B cell (primary cell): ENCODE measurements around the gene OXTR. TPM values are rescaled to one million over a fixed set of nuclear protein-coding genes. Genes with fewer than 3 reads are reported as not detected.

Experiments used
- ATAC-seq: fragments of 200-7000 bp; cut with Tn5 transposase; one replicate; pipeline ENCODE4 v1.10.0; 2021; ENCODE audit warnings: low read depth, mild to moderate bottlenecking, moderate number of reproducible peaks, moderate library complexity
- CTCF ChIA-PET: fragments of 350-600 bp; sonication (Branson Sonifier 250); formaldehyde crosslinking; loops from one replicate; lab custom pipeline; 2021; ENCODE audit warnings: antibody characterized with exemption, inconsistent platforms; lab: Charles Lee
- POLR2A ChIA-PET: fragments of 350-600 bp; sonication (Branson Sonifier 250); formaldehyde crosslinking; loops from one replicate; lab custom pipeline; 2021; ENCODE audit warnings: antibody characterized with exemption; lab: Charles Lee
- DNase-seq: peaks from one replicate; pipeline ENCODE4 v3.0.0; 2013
- H2AFZ ChIP-seq: 2 replicates; pipeline ENCODE4 v1.6.1; 2012; ENCODE audit warnings: mild to moderate bottlenecking, low read depth, low read length; ENCODE audit not compliant: insufficient read depth, poor library complexity, severe bottlenecking
- H3K27ac ChIP-seq, 2 donors: 1 replicate in 1 of 2; 2 replicates in 1 of 2; pipeline ENCODE4 v1.5.1; 2012 to 2013; ENCODE audit warnings: low read length in 2 of 2, mild to moderate bottlenecking in 2 of 2, moderate library complexity in 1 of 2
- H3K27me3 ChIP-seq, 4 experiments: fragments of 200-600 bp in 1 of 4; sonication (generic) in 1 of 4; replicated peaks in 1 of 4; 1 replicate in 2 of 4; 2 replicates in 2 of 4; pipeline versions ENCODE4 v1.6.1 to v1.7.0; 2013 to 2016; ENCODE audit warnings: low read length in 3 of 4, mild to moderate bottlenecking in 2 of 4, mixed read lengths in 1 of 4, moderate library complexity in 1 of 4; ENCODE audit not compliant: insufficient read depth in 4 of 4, control insufficient read depth in 3 of 4; ENCODE audit errors: control extremely low read depth in 1 of 4
- H3K36me3 ChIP-seq, 2 experiments: replicated peaks in 1 of 2; 1 replicate in 1 of 2; 2 replicates in 1 of 2; pipeline versions ENCODE4 v1.6.1 to v1.7.1; 2013; ENCODE audit warnings: low read length in 1 of 2; ENCODE audit not compliant: insufficient read depth in 2 of 2, control insufficient read depth in 1 of 2; ENCODE audit errors: control extremely low read depth in 1 of 2, extremely low read depth in 1 of 2
- H3K4me1 ChIP-seq, 2 donors: fragments of 200-600 bp in 1 of 2; sonication (generic) in 1 of 2; 1 replicate in 1 of 2; 2 replicates in 1 of 2; pipeline versions ENCODE4 v1.5.1 to v1.6.1; 2013 to 2017; ENCODE audit warnings: low read length in 2 of 2; ENCODE audit not compliant: control insufficient read depth in 2 of 2, insufficient read depth in 2 of 2
- H3K4me2 ChIP-seq: replicated peaks from 2 replicates; pipeline ENCODE3; 2012; ENCODE audit warnings: mild to moderate bottlenecking, low read depth, low read length; ENCODE audit not compliant: poor library complexity, severe bottlenecking
- H3K4me3 ChIP-seq, 5 experiments: fragments of 200-600 bp in 1 of 5; sonication (generic) in 1 of 5; 1 replicate in 3 of 5; 2 replicates in 2 of 5; pipeline versions ENCODE4 v1.5.1 to v1.7.0; 2011 to 2016; ENCODE audit warnings: low read length in 4 of 5, mild to moderate bottlenecking in 4 of 5, low read depth in 2 of 5, control low read depth in 1 of 5, moderate library complexity in 1 of 5; ENCODE audit not compliant: insufficient read depth in 1 of 5; ENCODE audit errors: control extremely low read depth in 1 of 5, extremely low read depth in 1 of 5
- H3K79me2 ChIP-seq: fragments of 200-600 bp; sonication (generic); one replicate; pipeline ENCODE4 v1.6.0; 2016; ENCODE audit warnings: low read length; ENCODE audit not compliant: control insufficient read depth, insufficient read depth
- H3K9ac ChIP-seq: fragments of 200-600 bp; sonication (generic); 2 replicates; pipeline ENCODE4 v1.6.1; 2017; ENCODE audit warnings: mild to moderate bottlenecking, low read length, moderate library complexity
- H3K9me3 ChIP-seq, 3 donors: one replicate each; pipeline versions ENCODE4 v1.6.1 to v1.7.1; 2013; ENCODE audit warnings: low read length in 2 of 3; ENCODE audit not compliant: control insufficient read depth in 2 of 3, insufficient read depth in 1 of 3; ENCODE audit errors: control extremely low read depth in 1 of 3
- H4K20me1 ChIP-seq: 2 replicates; pipeline ENCODE4 v1.6.0; 2012; ENCODE audit warnings: mild to moderate bottlenecking, low read length; ENCODE audit not compliant: insufficient read depth, control insufficient read depth, poor library complexity, severe bottlenecking
- H3K27ac Mint-ChIP-seq: one replicate; pipeline ENCODE4 v1.8.0; 2021; ENCODE audit warnings: mixed read lengths
- H3K27me3 Mint-ChIP-seq: one replicate; pipeline ENCODE4 v1.8.0; 2021; ENCODE audit warnings: mixed read lengths
- H3K4me1 Mint-ChIP-seq: one replicate; pipeline ENCODE4 v1.8.0; 2021; ENCODE audit warnings: mixed read lengths
- H3K4me3 Mint-ChIP-seq: one replicate; pipeline ENCODE4 v1.8.0; 2021; ENCODE audit warnings: mixed read lengths
- H3K9me3 Mint-ChIP-seq: one replicate; pipeline ENCODE4 v1.8.0; 2022; ENCODE audit warnings: mixed read lengths; ENCODE audit not compliant: insufficient read depth
- EZH2 ChIP-seq: IDR thresholded peaks from 2 replicates; pipeline ENCODE4 v1.6.1; 2012; ENCODE audit warnings: borderline replicate concordance, low read depth, mild to moderate bottlenecking, moderate library complexity, low read length; ENCODE audit not compliant: insufficient read depth, poor library complexity, severe bottlenecking
- WGBS: methylation state at CpG from one replicate; pipeline ENCODE4 v1.1.5; 2013; ENCODE audit warnings: missing lambda C conversion rate; ENCODE audit not compliant: insufficient coverage; 5-methylcytosine and 5-hydroxymethylcytosine counted together
- intact Hi-C: fragments of 100-400 bp; cut with micrococcal nuclease; formaldehyde crosslinking; loops from one replicate; pipeline ENCODE4 v1.10.0; 2022
- polyA plus RNA-seq: library from polyadenylated mRNA; depleted of rRNA; stranded (reverse); fragments of >200 nt; gene quantifications from 2 replicates; pipeline ENCODE4 v1.2.3, GENCODE V29; 2012
- total RNA-seq, 2 donors: library from RNA; stranded (reverse); fragments of 120-200 nt in 1 of 2; gene quantifications; 1 replicate in 1 of 2; 2 replicates in 1 of 2; pipeline versions ENCODE4 v1.2.3 to v1.2.4, GENCODE V29; 2013 to 2022
- TF ChIP-seq, protein P1 (sequence below): fragments of 200-600 bp; IDR thresholded peaks from one replicate; pipeline ENCODE4 v1.8.0; 2022; ENCODE audit warnings: antibody characterized with exemption, mild to moderate bottlenecking

OXTR gene
- total and polyA plus RNA-seq, 2 donors (not counting 1 experiment from before 2014, with no cell fraction given) = 0.13 to 0.17 TPM

DNA sequence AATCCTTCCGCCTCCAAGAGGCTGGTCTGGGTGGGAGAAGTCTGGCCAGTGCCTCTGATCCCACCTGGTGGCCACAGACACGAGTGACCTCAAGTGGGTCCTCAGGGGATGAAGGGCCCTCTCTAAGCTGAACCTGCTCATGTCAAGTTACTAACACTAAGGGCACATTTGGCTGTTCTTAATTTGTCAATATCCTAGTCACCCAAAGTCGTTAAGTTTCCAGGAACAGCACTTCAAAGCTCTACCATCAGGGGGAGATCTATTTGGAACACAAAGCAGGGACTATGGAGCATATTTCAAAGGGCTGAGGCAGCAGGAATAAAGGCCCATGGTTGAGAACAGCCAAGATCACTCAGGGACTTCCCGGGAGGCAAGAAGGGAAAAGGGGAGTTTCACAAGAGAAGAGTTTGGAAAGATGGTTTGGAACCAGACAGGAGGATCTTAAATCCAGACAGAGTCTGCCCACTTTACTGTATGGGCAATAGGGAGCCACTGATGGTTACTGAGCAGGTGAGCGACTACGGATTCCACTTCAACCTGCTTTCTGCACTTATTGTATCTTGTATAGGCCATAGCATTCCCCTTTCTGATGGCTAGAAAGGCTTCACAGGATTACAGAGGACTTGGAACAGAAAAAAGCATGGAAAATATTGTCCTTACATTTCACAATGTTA is 13.7 kb downstream of the OXTR start:
- Mint-ChIP-seq H3K27me3 (no peaks in the 10 kb centered on the region), H3K27ac (no peak overlapping the region), H3K4me3 (no peak overlapping the region), H3K9me3 (no peaks in the 10 kb centered on the region), H3K4me1 (no peaks in the 10 kb centered on the region)
- no peak for TF ChIP-seq EZH2
- TF ChIP-seq, protein P1, sequence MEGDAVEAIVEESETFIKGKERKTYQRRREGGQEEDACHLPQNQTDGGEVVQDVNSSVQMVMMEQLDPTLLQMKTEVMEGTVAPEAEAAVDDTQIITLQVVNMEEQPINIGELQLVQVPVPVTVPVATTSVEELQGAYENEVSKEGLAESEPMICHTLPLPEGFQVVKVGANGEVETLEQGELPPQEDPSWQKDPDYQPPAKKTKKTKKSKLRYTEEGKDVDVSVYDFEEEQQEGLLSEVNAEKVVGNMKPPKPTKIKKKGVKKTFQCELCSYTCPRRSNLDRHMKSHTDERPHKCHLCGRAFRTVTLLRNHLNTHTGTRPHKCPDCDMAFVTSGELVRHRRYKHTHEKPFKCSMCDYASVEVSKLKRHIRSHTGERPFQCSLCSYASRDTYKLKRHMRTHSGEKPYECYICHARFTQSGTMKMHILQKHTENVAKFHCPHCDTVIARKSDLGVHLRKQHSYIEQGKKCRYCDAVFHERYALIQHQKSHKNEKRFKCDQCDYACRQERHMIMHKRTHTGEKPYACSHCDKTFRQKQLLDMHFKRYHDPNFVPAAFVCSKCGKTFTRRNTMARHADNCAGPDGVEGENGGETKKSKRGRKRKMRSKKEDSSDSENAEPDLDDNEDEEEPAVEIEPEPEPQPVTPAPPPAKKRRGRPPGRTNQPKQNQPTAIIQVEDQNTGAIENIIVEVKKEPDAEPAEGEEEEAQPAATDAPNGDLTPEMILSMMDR = no peak
- 92% methylated on average over 3 of the region's 6 CpGs for WGBS
- H3K27ac ChIP-seq = no peak overlapping the region
- H3K4me3 ChIP-seq = no peak overlapping the region
- ATAC-seq (no peak), DNase-seq (no peak)
- H3K27me3 ChIP-seq = no peaks in the 10 kb centered on the region
- no peaks in the 10 kb centered on the region for H3K4me1 ChIP-seq
- ChIA-PET POLR2A (no interaction called here), CTCF (interaction anchor here (1.1 kb wide), 1 partner anchor 15 kb away, joined by 3 read pairs; no protein-coding TSS in a partner anchor)
- no peaks in the 10 kb centered on the region for H3K36me3 ChIP-seq
- H3K9me3 ChIP-seq = peaks cover 0 to 5% (median 0%) of the 10 kb centered on the region in 3 donors
- no peak overlapping the region for H3K4me2 ChIP-seq
- H4K20me1 ChIP-seq = no peaks in the 10 kb centered on the region
- no peaks in the 10 kb centered on the region for H3K79me2 ChIP-seq
- no peak overlapping the region for H3K9ac ChIP-seq
- intact Hi-C loops = no loop called here
- no peak overlapping the region for H2AFZ ChIP-seq

DNA sequence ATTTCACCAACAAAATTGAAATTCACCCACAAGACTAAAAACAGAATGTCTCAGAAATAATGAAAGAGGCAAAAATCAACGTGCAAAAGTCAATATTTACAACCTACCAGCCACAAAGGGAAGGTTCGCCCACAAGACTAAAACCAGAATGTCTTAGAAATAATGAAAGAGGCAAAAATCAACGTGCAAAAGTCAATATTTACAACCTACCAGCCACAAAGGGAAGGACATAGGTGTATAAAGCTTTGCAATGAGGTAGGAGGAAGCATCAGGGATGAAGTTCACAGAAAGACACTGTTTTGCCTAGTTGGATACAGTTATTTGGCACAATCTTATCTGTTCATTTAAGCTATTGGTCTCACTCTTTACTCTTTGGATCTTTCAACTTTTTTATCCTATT is 14.3 kb downstream of the OXTR start:
- Histone ChIP-seq H3K4me1 (no peaks in the 10 kb centered on the region), H3K27me3 (no peaks in the 10 kb centered on the region), H2AFZ (no peak overlapping the region), H4K20me1 (no peaks in the 10 kb centered on the region), H3K4me3 (no peak overlapping the region), H3K36me3 (no peaks in the 10 kb centered on the region), H3K4me2 (no peak overlapping the region), H3K9ac (no peak overlapping the region), H3K27ac (no peak overlapping the region), H3K79me2 (no peaks in the 10 kb centered on the region), H3K9me3 (peaks cover 0 to 5% (median 0%) of the 10 kb centered on the region in 3 donors)
- no CpG with 5 or more reads among the region's 3 CpGs for WGBS
- intact Hi-C loops = no loop called here
- Mint-ChIP-seq H3K4me1 (no peaks in the 10 kb centered on the region), H3K9me3 (no peaks in the 10 kb centered on the region), H3K27ac (no peak overlapping the region), H3K27me3 (no peaks in the 10 kb centered on the region), H3K4me3 (no peak overlapping the region)
- TF ChIP-seq, protein P1 = no peak
- no peak for TF ChIP-seq EZH2
- no peak for DNase-seq
- no peak for ATAC-seq
- CTCF ChIA-PET = interaction anchor here (1.1 kb wide), 1 partner anchor 15 kb away, joined by 3 read pairs; no protein-coding TSS in a partner anchor
- POLR2A ChIA-PET = no interaction called here
